Measurements from ENCODE around the gene CMTM4.

The CMTM4 gene

DNA sequence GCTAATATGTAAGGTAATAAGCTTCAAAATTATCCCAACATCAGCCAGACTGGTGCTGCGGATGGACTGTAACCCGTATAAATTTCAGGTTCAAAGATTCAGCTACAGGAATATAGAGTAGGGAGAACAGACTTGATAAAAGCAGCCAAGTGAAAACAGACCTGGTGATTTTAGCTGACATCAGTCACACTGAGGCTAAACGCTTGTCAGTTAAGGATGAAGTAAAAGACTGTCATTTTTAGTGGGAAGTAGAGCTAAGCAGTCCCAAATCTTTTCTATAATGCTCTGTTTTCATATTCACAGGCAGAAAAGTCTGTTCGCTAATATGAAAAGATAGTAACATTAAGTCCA lies 35.4 kb downstream of the CMTM4 start:
- Histone ChIP-seq H3K36me3 (ENCODE audit: insufficient read depth, low read length) (no peaks in the 10 kb centered on the region), H3K27ac (peak overlapping the region; percentile 76; the same call in 1 of the 2 replicates), H3K4me3 (peak overlapping the region; percentile 54), H3K9ac (ENCODE audit: insufficient read length) (no peak overlapping the region), H3K9me3 (ENCODE audit: low read depth, low read length) (no peaks in the 10 kb centered on the region)
- DNase-seq (ENCODE audit: low read depth, low spot score) = no peak
- TF ChIP-seq FOXP2 (optimal IDR thresholded peaks at IDR 0.05; ENCODE audit: control extremely low read depth, extremely low read length, insufficient read depth) = no peak
- no peak for TF ChIP-seq POLR2AphosphoS5 (IDR thresholded peaks at IDR 0.05; ENCODE audit: borderline replicate concordance, low read depth, low read length)

GRCh38 chr16:66660422-66661209 lies 35.9 kb downstream of the CMTM4 start:
- TF ChIP-seq FOXP2 (optimal IDR thresholded peaks at IDR 0.05; ENCODE audit: control extremely low read depth, extremely low read length, insufficient read depth) (no peak), EZH2 (IDR thresholded peaks at IDR 0.05) (no peak), POLR2AphosphoS5 (IDR thresholded peaks at IDR 0.05; ENCODE audit: borderline replicate concordance, low read depth, low read length) (no peak)
- no peak for DNase-seq (ENCODE audit: low read depth, low spot score)
- peak overlapping the region; percentile 54 for H3K4me3 ChIP-seq
- peak overlapping the region; percentile 32 for H3K9ac ChIP-seq (ENCODE audit: insufficient read length)
- no peaks in the 10 kb centered on the region for H3K36me3 ChIP-seq (ENCODE audit: insufficient read depth, low read length)
- H3K27ac ChIP-seq = peak overlapping the region; percentile 76
- no peaks in the 10 kb centered on the region for H3K9me3 ChIP-seq (ENCODE audit: low read depth, low read length)

DNA sequence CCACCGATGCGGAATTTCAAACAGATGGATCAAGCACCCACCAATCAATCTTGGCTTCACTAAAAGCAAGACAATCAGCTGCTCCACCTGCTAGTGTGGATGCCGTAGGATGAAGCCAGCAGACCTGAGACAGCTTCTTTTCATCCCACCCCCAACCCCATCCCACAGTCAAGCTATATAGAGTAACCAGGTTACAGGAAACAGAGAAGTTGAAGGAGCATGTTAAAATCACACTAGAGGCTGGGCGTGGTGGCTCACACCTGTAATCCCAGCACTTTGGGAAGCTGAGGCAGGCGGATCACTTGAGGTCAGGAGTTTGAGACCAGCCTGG lies 37.7 kb downstream of the CMTM4 start:
- Histone ChIP-seq H3K9me3 (ENCODE audit: low read depth, low read length) (no peaks in the 10 kb centered on the region), H3K9ac (ENCODE audit: insufficient read length) (no peak overlapping the region), H3K27ac (no peak overlapping the region), H3K4me3 (no peak overlapping the region), H3K36me3 (ENCODE audit: insufficient read depth, low read length) (no peaks in the 10 kb centered on the region)
- DNase-seq (ENCODE audit: low read depth, low spot score) = no peak
- TF ChIP-seq POLR2AphosphoS5 (IDR thresholded peaks at IDR 0.05; ENCODE audit: borderline replicate concordance, low read depth, low read length) (no peak), EZH2 (IDR thresholded peaks at IDR 0.05) (no peak), FOXP2 (optimal IDR thresholded peaks at IDR 0.05; ENCODE audit: control extremely low read depth, extremely low read length, insufficient read depth) (no peak)

GRCh38 chr16:66658143-66658859 lies 38.2 kb downstream of the CMTM4 start:
- H3K4me3 ChIP-seq = no peak overlapping the region
- DNase-seq (ENCODE audit: low read depth, low spot score) = no peak
- H3K9me3 ChIP-seq (ENCODE audit: low read depth, low read length) = no peaks in the 10 kb centered on the region
- TF ChIP-seq POLR2AphosphoS5 (IDR thresholded peaks at IDR 0.05; ENCODE audit: borderline replicate concordance, low read depth, low read length) (no peak), EZH2 (IDR thresholded peaks at IDR 0.05) (no peak), FOXP2 (optimal IDR thresholded peaks at IDR 0.05; ENCODE audit: control extremely low read depth, extremely low read length, insufficient read depth) (no peak)
- no peaks in the 10 kb centered on the region for H3K36me3 ChIP-seq (ENCODE audit: insufficient read depth, low read length)
- no peak overlapping the region for H3K9ac ChIP-seq (ENCODE audit: insufficient read length)
- no peak overlapping the region for H3K27ac ChIP-seq

DNA sequence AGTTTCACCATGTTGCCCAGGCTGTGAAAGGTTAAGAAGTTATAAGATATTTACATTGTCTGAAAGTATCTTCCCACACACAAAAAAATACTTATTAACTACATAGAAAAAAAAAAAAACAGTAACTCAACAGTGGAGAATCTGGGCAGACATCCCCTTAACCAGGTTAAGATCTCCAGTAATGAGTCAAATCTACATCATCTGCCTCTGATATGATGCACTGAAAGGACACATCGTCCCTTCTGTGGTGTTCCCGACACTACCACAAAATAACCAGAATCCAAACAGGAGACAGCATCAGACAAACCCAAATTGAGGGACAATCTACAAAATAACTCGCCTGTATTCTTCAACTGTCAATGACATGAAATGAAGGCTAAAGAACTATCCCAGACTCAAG lies 40.0 kb downstream of the CMTM4 start:
- TF ChIP-seq POLR2AphosphoS5 (IDR thresholded peaks at IDR 0.05; ENCODE audit: borderline replicate concordance, low read depth, low read length) (no peak), EZH2 (IDR thresholded peaks at IDR 0.05) (no peak), FOXP2 (optimal IDR thresholded peaks at IDR 0.05; ENCODE audit: control extremely low read depth, extremely low read length, insufficient read depth) (no peak)
- H3K9ac ChIP-seq (ENCODE audit: insufficient read length) = no peak overlapping the region
- DNase-seq (ENCODE audit: low read depth, low spot score) = no peak
- no peak overlapping the region for H3K4me3 ChIP-seq
- no peaks in the 10 kb centered on the region for H3K36me3 ChIP-seq (ENCODE audit: insufficient read depth, low read length)
- H3K27ac ChIP-seq = no peak overlapping the region
- no peaks in the 10 kb centered on the region for H3K9me3 ChIP-seq (ENCODE audit: low read depth, low read length)

DNA sequence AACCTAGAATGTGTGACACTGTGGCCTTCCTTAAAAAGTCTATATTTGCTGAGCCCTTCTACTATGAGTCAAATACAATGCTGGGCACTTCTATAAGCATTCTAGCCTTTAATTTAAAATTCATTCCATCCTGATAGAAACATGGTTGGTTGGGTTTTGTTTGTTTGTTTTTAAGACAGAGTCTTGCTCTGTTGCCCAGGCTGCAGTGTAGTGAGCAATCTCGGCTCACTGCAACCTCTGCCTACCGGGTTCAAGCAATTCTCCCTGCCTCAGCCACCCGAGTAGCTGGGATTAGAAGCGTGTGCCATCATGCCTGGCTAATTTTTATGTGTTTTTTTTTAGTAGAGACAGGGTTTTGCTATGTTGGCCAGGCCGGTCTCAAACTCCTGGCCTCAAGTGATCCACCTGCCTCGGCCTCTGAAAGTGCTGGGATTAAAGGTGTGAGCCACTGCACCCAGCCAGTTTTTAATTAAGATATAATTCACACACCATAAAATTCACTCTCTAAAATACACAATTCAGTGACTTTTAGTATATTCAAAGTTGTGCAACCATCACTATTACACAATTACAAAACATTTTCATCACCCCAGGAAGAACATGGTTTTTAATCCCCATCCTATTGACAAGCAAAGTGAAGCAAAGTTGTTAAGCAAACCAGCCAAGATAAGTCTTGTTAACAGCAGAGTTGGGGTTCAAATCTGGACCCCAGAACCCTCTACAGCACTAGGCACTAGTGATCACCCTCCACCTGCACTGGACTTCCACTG lies 42.8 kb downstream of the CMTM4 start:
- Histone ChIP-seq H3K4me3 (no peak overlapping the region), H3K9me3 (ENCODE audit: low read depth, low read length) (no peaks in the 10 kb centered on the region), H3K27ac (no peak overlapping the region), H3K36me3 (ENCODE audit: insufficient read depth, low read length) (no peaks in the 10 kb centered on the region), H3K9ac (ENCODE audit: insufficient read length) (no peak overlapping the region)
- no peak for DNase-seq (ENCODE audit: low read depth, low spot score)
- TF ChIP-seq EZH2 (IDR thresholded peaks at IDR 0.05) (no peak), FOXP2 (optimal IDR thresholded peaks at IDR 0.05; ENCODE audit: control extremely low read depth, extremely low read length, insufficient read depth) (no peak), POLR2AphosphoS5 (IDR thresholded peaks at IDR 0.05; ENCODE audit: borderline replicate concordance, low read depth, low read length) (no peak)

DNA sequence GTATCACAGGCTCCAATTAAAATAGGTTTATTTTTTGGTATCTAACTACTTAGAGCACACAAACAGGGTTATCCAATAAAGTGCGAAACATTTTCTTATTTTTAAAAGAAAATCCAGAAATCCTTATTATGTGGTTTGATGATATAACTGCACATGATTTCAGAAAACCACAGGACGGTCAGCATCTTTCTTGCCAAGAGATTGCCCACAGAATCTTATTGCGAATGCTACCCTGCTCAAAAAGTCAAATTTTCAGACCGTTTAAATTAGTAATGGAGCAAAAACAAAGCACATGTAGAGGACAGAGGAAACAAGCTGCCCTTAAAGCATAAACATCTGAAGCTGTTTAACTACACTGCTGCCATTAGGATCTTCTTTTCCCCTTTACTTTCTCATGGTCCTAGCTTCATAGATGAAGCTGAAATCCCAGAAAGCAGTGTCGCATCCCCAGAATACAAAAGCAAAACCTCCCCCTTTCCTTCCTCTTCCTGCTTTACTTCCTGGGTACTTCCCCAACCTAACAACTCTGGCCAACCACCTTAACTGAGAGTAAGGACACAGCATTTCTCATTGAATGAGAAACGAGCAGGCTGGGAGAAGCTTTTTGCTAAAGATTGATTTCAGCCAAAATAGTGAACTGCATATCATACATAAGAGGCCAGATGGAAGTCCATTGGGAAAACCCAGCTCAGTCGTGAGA lies 43.7 kb downstream of the CMTM4 start:
- H3K9me3 ChIP-seq (ENCODE audit: low read depth, low read length) = no peaks in the 10 kb centered on the region
- no peak overlapping the region for H3K9ac ChIP-seq (ENCODE audit: insufficient read length)
- no peaks in the 10 kb centered on the region for H3K36me3 ChIP-seq (ENCODE audit: insufficient read depth, low read length)
- no peak overlapping the region for H3K27ac ChIP-seq
- no peak overlapping the region for H3K4me3 ChIP-seq
- no peak for TF ChIP-seq POLR2AphosphoS5 (IDR thresholded peaks at IDR 0.05; ENCODE audit: borderline replicate concordance, low read depth, low read length)
- no peak for DNase-seq (ENCODE audit: low read depth, low spot score)

DNA sequence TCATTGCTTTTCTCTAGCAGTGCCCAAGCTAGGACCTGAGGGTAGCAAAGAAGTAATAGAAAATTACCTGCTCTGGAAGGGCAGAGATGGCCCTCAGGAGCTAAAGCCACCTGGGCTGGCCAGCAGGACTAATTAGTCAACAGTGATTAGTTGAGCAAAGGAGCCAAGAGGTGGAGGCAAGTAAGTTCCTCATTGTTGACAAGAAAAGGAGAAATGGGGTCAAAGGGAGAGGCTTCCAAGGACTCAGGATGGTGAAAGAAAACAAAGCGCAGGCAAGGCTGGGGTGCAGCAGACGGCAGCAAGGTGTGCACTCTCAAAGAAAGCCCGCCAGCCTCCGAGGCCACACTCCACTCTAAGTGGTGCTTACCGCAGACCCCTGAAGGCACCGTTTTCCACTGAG lies 44.6 kb downstream of the CMTM4 start:
- no peak overlapping the region for H3K27ac ChIP-seq
- H3K4me3 ChIP-seq = no peak overlapping the region
- H3K9me3 ChIP-seq (ENCODE audit: low read depth, low read length) = no peaks in the 10 kb centered on the region
- DNase-seq (ENCODE audit: low read depth, low spot score) = no peak
- H3K36me3 ChIP-seq (ENCODE audit: insufficient read depth, low read length) = no peaks in the 10 kb centered on the region
- no peak for TF ChIP-seq POLR2AphosphoS5 (IDR thresholded peaks at IDR 0.05; ENCODE audit: borderline replicate concordance, low read depth, low read length)
- no peak for TF ChIP-seq FOXP2 (optimal IDR thresholded peaks at IDR 0.05; ENCODE audit: control extremely low read depth, extremely low read length, insufficient read depth)
- no peak for TF ChIP-seq EZH2 (IDR thresholded peaks at IDR 0.05)
- H3K9ac ChIP-seq (ENCODE audit: insufficient read length) = no peak overlapping the region

Measured in SK-N-MC (cell line).